Measurements from ENCODE around the gene SGPL1. TPM values are rescaled to one million over a fixed set of nuclear protein-coding genes. Genes with fewer than 3 reads are reported as not detected.
A peak's percentile ranks its signal among the peaks of the same experiment; 100 is the strongest.

Gene SGPL1
- total and polyA plus RNA-seq, 3 experiments from 2014 or later, result 17.8 to 64.4 (median 64.3) TPM

DNA sequence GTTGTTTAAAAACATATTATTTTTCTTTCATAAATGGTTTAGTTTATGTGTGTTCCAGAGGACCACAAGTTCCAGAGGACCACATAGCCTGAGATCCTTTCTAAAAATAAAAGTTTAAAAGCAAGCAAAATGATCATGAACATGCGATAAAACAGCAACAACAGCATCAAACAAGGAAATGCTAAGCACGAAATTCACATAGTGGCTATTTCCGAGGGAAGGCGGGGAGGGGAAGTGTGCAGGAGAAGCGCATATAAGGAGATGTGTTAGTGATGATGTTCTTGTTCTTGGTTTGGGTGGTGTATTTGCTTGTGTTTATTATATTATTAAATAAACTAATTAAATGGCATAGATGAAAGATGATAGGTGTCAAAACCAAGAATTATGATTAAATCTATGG is 31.7 kb upstream of the SGPL1 start:
- ChIA-PET CTCF (no interaction called here), POLR2A (no interaction called here)
- Mint-ChIP-seq H3K4me3 (no peak overlapping the region), H3K27ac (peak overlapping the region in 1 of 8 donors; percentile 14), H3K9me3 (no peaks in the 10 kb centered on the region), H3K4me1 (peaks cover 0 to 9% (median 0%) of the 10 kb centered on the region in 3 donors), H3K36me3 (no peaks in the 10 kb centered on the region), H3K27me3 (peaks cover 5 to 8% of the 10 kb centered on the region in 2 donors)
- Histone ChIP-seq H3K27ac (ENCODE audit: low read depth, low read length) (no peak overlapping the region), H3K4me1 (ENCODE audit: insufficient read depth, low read length) (no peaks in the 10 kb centered on the region), H3K9me3 (ENCODE audit: low read length) (no peaks in the 10 kb centered on the region), H3K36me3 (ENCODE audit: insufficient read depth, low read length) (no peaks in the 10 kb centered on the region), H3K27me3 (ENCODE audit: insufficient read depth, low read length, poor library complexity, severe bottlenecking) (no peaks in the 10 kb centered on the region), H3K4me3 (ENCODE audit: low read length) (no peak overlapping the region)
- no peak for DNase-seq

DNA sequence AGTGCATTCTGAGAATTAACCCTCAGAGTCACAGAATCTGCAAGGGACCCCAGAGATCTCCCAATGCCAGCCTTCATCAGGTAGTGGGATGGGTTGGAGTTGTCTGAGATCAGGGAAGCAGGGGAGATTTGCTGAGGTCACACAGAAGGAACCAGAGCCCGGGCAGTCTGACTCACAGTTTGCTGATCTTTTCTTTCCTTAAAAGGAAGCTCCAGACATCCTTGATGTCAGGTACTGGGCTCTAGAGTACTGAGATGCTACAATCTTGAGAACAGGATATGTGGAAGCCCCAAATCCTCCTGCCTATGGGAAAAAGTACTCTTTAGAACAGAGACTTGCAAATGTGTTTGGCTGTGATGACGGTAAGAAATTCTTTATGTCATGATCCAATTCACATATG is 31.3 kb upstream of the SGPL1 start:
- Mint-ChIP-seq H3K27me3 (peaks cover 6 to 8% of the 10 kb centered on the region in 2 donors), H3K4me1 (peaks cover 0 to 9% (median 0%) of the 10 kb centered on the region in 3 donors), H3K27ac (peak overlapping the region in 1 of 8 donors; percentile 14), H3K36me3 (no peaks in the 10 kb centered on the region), H3K9me3 (no peaks in the 10 kb centered on the region), H3K4me3 (no peak overlapping the region)
- DNase-seq, result no peak
- H3K9me3 ChIP-seq (ENCODE audit: low read length), result no peaks in the 10 kb centered on the region
- H3K36me3 ChIP-seq (ENCODE audit: insufficient read depth, low read length), result no peaks in the 10 kb centered on the region
- no peak overlapping the region for H3K27ac ChIP-seq (ENCODE audit: low read depth, low read length)
- no peak overlapping the region for H3K4me3 ChIP-seq (ENCODE audit: low read length)
- ChIA-PET POLR2A (no interaction called here), CTCF (no interaction called here)
- no peaks in the 10 kb centered on the region for H3K27me3 ChIP-seq (ENCODE audit: insufficient read depth, low read length, poor library complexity, severe bottlenecking)
- no peaks in the 10 kb centered on the region for H3K4me1 ChIP-seq (ENCODE audit: insufficient read depth, low read length)

DNA sequence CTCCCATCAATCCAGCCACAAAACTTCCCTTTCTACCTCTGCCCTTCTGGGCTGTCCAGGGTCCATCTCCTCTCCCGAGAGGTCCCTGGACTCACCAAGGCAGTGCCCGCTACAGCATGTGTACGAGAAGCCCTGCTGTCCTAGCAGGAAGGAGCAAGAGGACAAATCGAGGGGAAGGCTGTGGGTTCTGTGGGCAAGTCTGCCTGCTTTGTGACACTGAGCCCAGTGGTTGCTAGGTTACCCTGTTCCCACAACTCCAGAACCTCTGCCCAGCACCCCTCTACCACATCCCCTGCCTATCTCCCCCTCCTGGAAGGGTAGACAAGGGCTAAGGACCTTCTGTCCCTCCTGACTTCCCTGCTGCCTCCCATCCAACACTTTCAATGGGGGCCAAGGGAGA is 30.6 kb upstream of the SGPL1 start, which contains the start of gene TBATA:
TSS of gene TBATA (minus strand) at position 188 of the 400 bp plus-strand sequence. CDS start 1,998 bp downstream, outside the sequence.
- ChIA-PET CTCF (no interaction called here), POLR2A (no interaction called here)
- no peaks in the 10 kb centered on the region for H3K36me3 ChIP-seq (ENCODE audit: insufficient read depth, low read length)

DNA sequence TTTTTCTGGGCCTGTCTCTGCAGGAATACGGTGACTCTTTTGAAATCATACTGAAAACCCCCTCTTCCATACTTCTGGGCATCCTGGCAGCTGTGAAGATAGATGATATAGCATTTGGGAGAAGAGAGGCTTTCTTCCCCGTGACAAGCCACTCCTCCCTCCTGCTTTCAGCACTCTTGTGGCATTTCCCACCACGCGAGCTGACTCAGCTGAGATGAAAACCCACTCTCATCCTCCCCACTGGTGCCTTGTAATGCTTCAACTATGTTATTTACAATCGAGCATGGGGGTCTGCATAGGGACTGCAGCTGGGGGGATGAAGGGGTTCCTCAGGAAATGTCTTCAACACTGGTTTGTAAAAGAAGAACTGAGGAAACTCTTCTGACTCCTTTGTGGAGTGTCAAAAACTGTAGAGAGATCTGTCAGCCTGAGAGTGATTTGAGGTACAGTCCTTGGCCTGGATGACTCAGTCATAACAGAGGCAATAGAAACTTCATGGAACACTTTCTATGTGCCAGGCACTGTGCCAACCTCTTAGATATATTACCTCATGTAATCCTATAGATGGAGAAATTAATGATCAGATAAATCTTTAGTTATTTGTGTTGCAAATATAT is 28.8 kb upstream of the SGPL1 start:
- Mint-ChIP-seq H3K4me1 (peaks cover 7 to 24% (median 12%) of the 10 kb centered on the region in 3 donors), H3K27me3 (peaks cover 8 to 13% of the 10 kb centered on the region in 2 donors), H3K36me3 (no peaks in the 10 kb centered on the region), H3K4me3 (no peak overlapping the region), H3K27ac (no peak overlapping the region), H3K9me3 (no peaks in the 10 kb centered on the region)
- H3K27me3 ChIP-seq (ENCODE audit: insufficient read depth, low read length, poor library complexity, severe bottlenecking), result no peaks in the 10 kb centered on the region
- CTCF ChIA-PET, result no interaction called here
- H3K36me3 ChIP-seq (ENCODE audit: insufficient read depth, low read length), result no peaks in the 10 kb centered on the region
- H3K4me1 ChIP-seq (ENCODE audit: insufficient read depth, low read length), result no peaks in the 10 kb centered on the region
- POLR2A ChIA-PET, result no interaction called here
- H3K27ac ChIP-seq (ENCODE audit: low read depth, low read length), result no peak overlapping the region
- H3K9me3 ChIP-seq (ENCODE audit: low read length), result no peaks in the 10 kb centered on the region
- no peak for DNase-seq
- no peak overlapping the region for H3K4me3 ChIP-seq (ENCODE audit: low read length)

More for the DNA sequence above, 30.6 kb upstream of the SGPL1 start, which contains the start of gene TBATA:
- Mint-ChIP-seq H3K36me3 (no peaks in the 10 kb centered on the region), H3K9me3 (no peaks in the 10 kb centered on the region), H3K4me3 (peak within 1 kb of the TSS in 1 of 7 donors; percentile 5), H3K4me1 (peaks cover 0 to 9% (median 0%) of the 10 kb centered on the region in 3 donors), H3K27ac (peak within 1 kb of the TSS in 2 of 8 donors; percentile 14 to 29), H3K27me3 (peaks cover 7 to 8% of the 10 kb centered on the region in 2 donors)
- Histone ChIP-seq H3K4me1 (ENCODE audit: insufficient read depth, low read length) (no peaks in the 10 kb centered on the region), H3K9me3 (ENCODE audit: low read length) (no peaks in the 10 kb centered on the region), H3K4me3 (ENCODE audit: low read length) (no peak within 1 kb of the TSS), H3K27ac (ENCODE audit: low read depth, low read length) (no peak within 1 kb of the TSS), H3K27me3 (ENCODE audit: insufficient read depth, low read length, poor library complexity, severe bottlenecking) (no peaks in the 10 kb centered on the region)
- no peak for DNase-seq

DNA sequence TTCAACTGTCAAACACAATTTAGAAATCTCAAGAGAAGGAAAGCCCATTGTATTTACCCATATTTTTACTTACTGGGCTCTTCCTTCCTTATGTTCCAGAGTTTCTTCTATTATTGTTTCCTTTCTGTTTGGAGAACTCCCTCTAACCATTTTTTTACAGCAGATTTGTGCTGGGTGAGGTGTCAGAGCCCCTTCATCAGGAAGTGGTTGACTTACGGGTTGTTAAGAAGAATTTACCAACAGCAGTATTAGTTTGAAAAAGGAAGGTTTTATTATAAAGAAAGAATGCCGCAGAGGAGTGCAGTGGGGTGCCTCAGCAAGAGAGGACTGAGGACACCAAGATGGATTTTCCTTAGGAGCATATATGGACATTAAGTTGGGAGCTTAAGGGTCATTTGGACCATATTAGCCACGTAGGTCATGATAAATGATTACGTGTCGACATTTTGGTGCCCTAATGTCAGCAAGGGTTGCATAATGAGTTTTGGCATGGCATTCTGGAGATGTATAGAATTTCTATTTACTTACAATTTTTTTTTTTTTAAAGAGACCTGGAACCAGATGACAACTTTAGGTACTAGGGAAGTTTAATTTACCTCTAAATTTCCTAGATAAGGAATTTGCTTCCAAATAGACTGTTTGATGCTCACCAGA is 24.2 kb upstream of the SGPL1 start:
- no peak overlapping the region for H3K4me3 Mint-ChIP-seq
- ChIA-PET POLR2A (no interaction called here), CTCF (no interaction called here)
- peaks cover 7 to 16% of the 10 kb centered on the region in 2 donors for H3K27me3 Mint-ChIP-seq
- Histone ChIP-seq H3K4me1 (ENCODE audit: insufficient read depth, low read length) (no peaks in the 10 kb centered on the region), H3K27ac (ENCODE audit: low read depth, low read length) (no peak overlapping the region), H3K4me3 (ENCODE audit: low read length) (no peak overlapping the region), H3K9me3 (ENCODE audit: low read length) (no peaks in the 10 kb centered on the region), H3K36me3 (ENCODE audit: insufficient read depth, low read length) (no peaks in the 10 kb centered on the region), H3K27me3 (ENCODE audit: insufficient read depth, low read length, poor library complexity, severe bottlenecking) (no peaks in the 10 kb centered on the region)
- no peak overlapping the region for H3K27ac Mint-ChIP-seq
- peaks cover 7 to 19% (median 12%) of the 10 kb centered on the region in 3 donors for H3K4me1 Mint-ChIP-seq
- peaks cover 0 to 2% (median 0%) of the 10 kb centered on the region in 3 donors for H3K36me3 Mint-ChIP-seq
- H3K9me3 Mint-ChIP-seq, result peaks cover 0 to under 1% (median 0%) of the 10 kb centered on the region in 5 donors
- no peak for DNase-seq

DNA sequence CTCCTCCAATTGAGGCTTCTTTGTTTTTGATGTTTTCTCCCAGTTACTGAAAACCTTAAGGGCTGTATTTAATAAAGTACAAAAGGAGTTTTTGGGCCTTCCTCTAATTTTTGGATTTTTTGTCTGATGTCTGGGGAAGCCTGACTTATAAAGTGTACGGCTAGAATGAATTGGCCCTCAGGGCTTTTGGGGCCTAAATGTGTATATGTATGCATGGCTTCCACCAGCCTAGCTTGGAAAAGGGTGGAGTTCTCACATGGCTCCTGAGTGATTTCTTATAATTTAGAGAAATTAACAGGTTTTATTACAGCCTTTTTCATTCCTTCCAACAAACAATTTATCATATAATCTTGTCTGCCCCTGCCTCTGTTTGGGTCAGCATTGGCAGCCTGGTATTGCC is 20.1 kb upstream of the SGPL1 start:
- ChIA-PET CTCF (interaction anchor here (1.3 kb wide), 1 partner anchor 19 kb away, joined by 3 read pairs; no protein-coding TSS in a partner anchor), POLR2A (no interaction called here)
- Mint-ChIP-seq H3K27ac (no peak overlapping the region), H3K4me1 (peaks cover 4 to 14% (median 8%) of the 10 kb centered on the region in 3 donors), H3K9me3 (peaks cover 0 to 5% (median 0%) of the 10 kb centered on the region in 5 donors), H3K36me3 (peaks cover 0 to 10% (median 5%) of the 10 kb centered on the region in 3 donors), H3K4me3 (no peak overlapping the region), H3K27me3 (peaks cover 11 to 47% of the 10 kb centered on the region in 2 donors)
- H3K4me3 ChIP-seq (ENCODE audit: low read length), result no peak overlapping the region
- no peaks in the 10 kb centered on the region for H3K36me3 ChIP-seq (ENCODE audit: insufficient read depth, low read length)
- H3K27ac ChIP-seq (ENCODE audit: low read depth, low read length), result no peak overlapping the region
- no peaks in the 10 kb centered on the region for H3K4me1 ChIP-seq (ENCODE audit: insufficient read depth, low read length)
- DNase-seq, result no peak
- no peaks in the 10 kb centered on the region for H3K9me3 ChIP-seq (ENCODE audit: low read length)
- H3K27me3 ChIP-seq (ENCODE audit: insufficient read depth, low read length, poor library complexity, severe bottlenecking), result no peaks in the 10 kb centered on the region

DNA sequence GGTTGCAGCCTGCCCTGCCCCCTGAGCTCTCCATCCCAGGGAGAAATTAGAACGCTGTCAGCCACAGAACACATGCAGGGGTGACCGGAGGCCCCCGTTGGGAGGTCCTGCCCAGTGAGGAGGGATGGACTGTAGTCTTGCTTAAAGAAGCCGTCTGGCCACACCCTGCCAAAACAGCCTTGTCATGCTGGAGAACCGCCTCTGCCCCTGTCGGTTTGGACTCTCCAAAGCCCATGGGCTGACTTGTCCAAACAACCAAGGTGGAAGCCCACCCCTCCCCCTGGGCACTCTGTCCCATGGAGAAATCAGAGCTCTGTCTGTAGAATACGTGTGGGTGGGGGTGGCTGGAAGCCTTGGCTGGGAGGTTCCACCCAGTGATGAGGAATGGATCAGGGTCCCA is 17.9 kb upstream of the SGPL1 start:
- H3K4me3 ChIP-seq (ENCODE audit: low read length), result no peak overlapping the region
- peaks cover 6 to 50% of the 10 kb centered on the region in 2 donors for H3K27me3 Mint-ChIP-seq
- H3K36me3 Mint-ChIP-seq, result peaks cover 0 to 10% (median 5%) of the 10 kb centered on the region in 3 donors
- no peaks in the 10 kb centered on the region for H3K4me1 Mint-ChIP-seq
- no peaks in the 10 kb centered on the region for H3K4me1 ChIP-seq (ENCODE audit: insufficient read depth, low read length)
- peaks cover 0 to 5% (median 0%) of the 10 kb centered on the region in 5 donors for H3K9me3 Mint-ChIP-seq
- CTCF ChIA-PET, result no interaction called here
- no peaks in the 10 kb centered on the region for H3K36me3 ChIP-seq (ENCODE audit: insufficient read depth, low read length)
- no peaks in the 10 kb centered on the region for H3K27me3 ChIP-seq (ENCODE audit: insufficient read depth, low read length, poor library complexity, severe bottlenecking)
- no peak for DNase-seq
- H3K4me3 Mint-ChIP-seq, result no peak overlapping the region
- H3K27ac Mint-ChIP-seq, result no peak overlapping the region
- H3K9me3 ChIP-seq (ENCODE audit: low read length), result no peaks in the 10 kb centered on the region
- H3K27ac ChIP-seq (ENCODE audit: low read depth, low read length), result no peak overlapping the region
- POLR2A ChIA-PET, result no interaction called here

DNA sequence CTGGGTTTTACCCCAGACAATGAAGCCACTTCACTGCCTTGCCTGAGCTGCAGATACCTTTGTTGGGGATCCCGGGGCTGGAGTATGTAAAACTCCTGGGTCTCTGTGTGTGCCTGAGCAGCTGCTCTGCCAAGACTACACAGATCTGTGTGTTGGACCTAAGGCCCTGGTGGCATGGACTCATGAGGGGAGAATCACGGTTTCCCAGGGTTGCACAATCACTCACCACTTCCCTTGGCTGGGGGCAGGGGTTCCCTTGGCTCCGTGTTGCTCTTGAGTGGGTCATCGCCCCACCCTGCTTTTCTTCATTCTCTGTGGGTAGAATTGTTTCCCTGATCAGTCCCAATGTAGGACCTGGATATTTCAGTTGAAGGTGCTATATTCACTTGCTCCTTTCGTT is 16.6 kb upstream of the SGPL1 start:
- H3K9me3 Mint-ChIP-seq, result peaks cover 0 to 5% (median 0%) of the 10 kb centered on the region in 5 donors
- H3K36me3 ChIP-seq (ENCODE audit: insufficient read depth, low read length), result no peaks in the 10 kb centered on the region
- H3K9me3 ChIP-seq (ENCODE audit: low read length), result no peaks in the 10 kb centered on the region
- H3K4me1 Mint-ChIP-seq, result no peaks in the 10 kb centered on the region
- POLR2A ChIA-PET, result no interaction called here
- H3K4me1 ChIP-seq (ENCODE audit: insufficient read depth, low read length), result no peaks in the 10 kb centered on the region
- CTCF ChIA-PET, result no interaction called here
- peaks cover 6 to 59% of the 10 kb centered on the region in 2 donors for H3K27me3 Mint-ChIP-seq
- no peak overlapping the region for H3K4me3 Mint-ChIP-seq
- DNase-seq, result no peak
- H3K27ac ChIP-seq (ENCODE audit: low read depth, low read length), result no peak overlapping the region
- no peaks in the 10 kb centered on the region for H3K27me3 ChIP-seq (ENCODE audit: insufficient read depth, low read length, poor library complexity, severe bottlenecking)
- H3K36me3 Mint-ChIP-seq, result peaks cover 0 to 10% (median 5%) of the 10 kb centered on the region in 3 donors
- H3K4me3 ChIP-seq (ENCODE audit: low read length), result no peak overlapping the region
- no peak overlapping the region for H3K27ac Mint-ChIP-seq
